NCI-H1436 (cell line): ENCODE data around the gene DMRTA1.
"Not testable (repeated sequence)": the region's sequence is repeated elsewhere in the genome, so short reads cannot be mapped to it uniquely, and the experiment has no call there.

ENCODE experiments used
- DNase-seq: peaks from one replicate; lab custom pipeline; 2025; lab: John Stamatoyannopoulos, UW

DMRTA1 gene

GRCh38 chr9:22463205-22463604, 16.6 kb downstream of the DMRTA1 start:
- DNase-seq = no peak

- DNase-seq = peak; percentile 47
Observed at GRCh38 chr9:22469928-22470544, 23.4 kb downstream of the DMRTA1 start.

- no peak for DNase-seq
Observed at GRCh38 chr9:22481566-22481965, 34.9 kb downstream of the DMRTA1 start.

- no peak for DNase-seq
Observed at GRCh38 chr9:22483528-22484070, 37.0 kb downstream of the DMRTA1 start.

GRCh38 chr9:22496197-22496596, 49.6 kb downstream of the DMRTA1 start:
- not testable (repeated sequence) for DNase-seq
